HG02642 (cell line): Measurements from ENCODE around the gene CLSTN2.

Source experiments
- ATAC-seq: cut with Tn5 transposase; IDR thresholded peaks from one replicate; pipeline ENCODE4 v1.9.1; 2021; ENCODE audit warnings: mild to moderate bottlenecking; ENCODE audit not compliant: unreplicated experiment, poor library complexity

The CLSTN2 gene

DNA sequence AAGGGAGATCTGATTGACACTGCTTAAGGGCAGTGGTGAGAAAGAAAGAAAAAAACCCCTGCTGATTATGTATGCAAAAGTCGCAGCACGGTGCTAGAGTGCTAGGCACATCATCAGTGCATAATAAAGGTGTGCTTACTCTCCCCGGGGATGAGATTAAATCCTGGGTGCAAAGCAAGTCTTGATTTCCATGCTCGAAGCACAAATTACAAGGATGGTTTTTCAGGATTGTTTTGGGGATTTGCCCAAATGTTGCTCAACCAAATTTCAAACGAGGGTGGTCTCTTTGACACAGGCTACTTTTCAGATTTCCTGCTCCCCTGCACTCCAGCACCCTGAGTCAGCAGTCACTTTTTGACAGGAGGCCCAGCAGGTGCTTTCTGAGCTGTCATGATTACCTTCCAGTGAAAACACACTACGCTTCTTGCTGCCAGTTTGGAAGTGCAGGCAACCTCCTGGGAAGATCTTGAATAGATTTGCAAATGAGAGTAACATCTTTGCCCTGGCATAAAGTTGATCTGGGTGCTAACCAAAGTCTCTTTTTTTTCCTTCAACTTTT, 575.4 kb downstream of the CLSTN2 start:
- ATAC-seq: no peak

DNA sequence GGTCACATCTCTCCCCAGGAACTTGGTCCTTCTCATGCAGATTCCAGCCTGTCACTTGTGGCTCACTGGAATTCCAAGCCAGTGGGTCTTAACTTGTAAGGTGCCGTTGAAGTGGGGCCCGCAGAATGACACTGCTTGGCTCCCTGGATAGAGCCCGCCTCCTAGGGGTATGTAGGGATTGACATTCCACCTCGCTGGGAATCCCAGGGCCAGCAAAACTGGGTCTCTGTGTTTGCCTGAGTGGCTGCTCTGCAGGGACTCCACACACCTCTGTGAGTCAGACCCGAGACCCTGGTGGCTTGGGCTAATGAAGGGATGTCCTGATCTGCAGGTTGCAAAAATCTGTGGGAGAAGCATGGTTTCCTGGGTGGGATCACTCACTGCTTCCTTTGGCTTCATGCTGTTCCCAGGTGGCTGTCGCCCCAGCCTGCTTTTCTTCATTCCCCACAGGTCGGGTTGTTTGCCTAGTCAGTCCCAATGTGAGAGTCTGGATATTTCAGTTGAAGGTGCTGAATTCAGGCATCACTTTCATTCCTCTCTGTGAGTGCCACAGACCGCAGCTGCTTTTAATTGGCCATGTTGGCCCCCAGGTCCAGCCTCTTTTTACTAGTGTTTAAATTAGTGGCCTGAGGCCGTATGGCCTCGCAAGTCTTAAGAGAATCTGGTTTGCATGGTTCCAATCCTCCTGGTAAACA, 586.9 kb downstream of the CLSTN2 start:
- ATAC-seq: no peak

DNA sequence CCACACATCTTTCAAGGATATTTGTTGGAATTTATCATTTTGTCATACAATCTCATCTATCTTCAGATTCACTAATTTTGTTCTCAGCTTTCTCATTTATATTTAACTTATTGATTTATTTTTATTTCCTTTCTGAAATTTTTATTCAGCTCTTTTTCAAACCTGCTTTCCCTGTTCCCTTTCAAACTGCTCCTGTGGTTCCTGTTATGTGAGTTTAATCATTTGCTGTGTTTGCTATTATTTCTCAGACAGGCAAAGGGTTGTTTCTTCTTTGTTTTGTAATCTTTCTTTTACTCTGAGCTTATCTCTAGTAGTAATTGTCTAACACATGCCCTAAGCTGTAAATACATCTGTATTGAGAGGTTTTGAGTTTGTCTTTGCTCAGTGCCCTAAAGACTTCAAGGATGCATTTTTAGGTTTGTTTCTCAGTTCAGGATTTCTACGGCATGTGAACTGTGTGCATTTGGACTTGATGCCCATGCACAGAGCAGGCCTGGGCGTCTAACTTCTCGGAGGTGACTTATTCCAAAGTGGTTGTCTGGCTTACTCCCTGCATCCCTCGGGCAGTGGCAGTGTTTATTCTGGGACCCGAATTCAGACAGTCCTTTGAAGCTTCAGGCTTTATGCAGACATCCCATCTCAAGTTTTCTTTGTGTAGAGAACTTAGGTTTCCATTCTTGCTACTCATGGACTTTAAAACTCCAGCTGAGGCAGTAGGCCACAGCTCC, 587.8 kb downstream of the CLSTN2 start:
- ATAC-seq: no peak

DNA sequence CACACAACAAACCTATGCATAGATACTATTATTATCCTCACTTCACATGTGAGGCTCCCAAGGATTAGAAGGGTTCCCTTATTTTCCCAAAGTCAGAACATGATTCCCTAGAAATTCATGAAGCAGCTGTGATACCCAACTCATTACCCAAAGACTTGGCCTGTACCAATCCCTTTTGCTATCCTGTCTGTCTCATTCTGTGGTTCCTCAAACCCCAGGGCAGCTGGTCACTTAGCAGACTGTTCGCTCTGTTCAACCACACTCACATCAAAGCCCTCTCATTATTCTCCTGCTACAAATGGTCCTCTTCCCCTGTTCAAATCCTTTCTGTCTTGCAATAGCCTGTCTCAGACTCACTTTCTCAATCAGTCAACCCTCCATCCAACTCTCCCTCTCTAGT, 588.6 kb downstream of the CLSTN2 start:
- no peak for ATAC-seq

DNA sequence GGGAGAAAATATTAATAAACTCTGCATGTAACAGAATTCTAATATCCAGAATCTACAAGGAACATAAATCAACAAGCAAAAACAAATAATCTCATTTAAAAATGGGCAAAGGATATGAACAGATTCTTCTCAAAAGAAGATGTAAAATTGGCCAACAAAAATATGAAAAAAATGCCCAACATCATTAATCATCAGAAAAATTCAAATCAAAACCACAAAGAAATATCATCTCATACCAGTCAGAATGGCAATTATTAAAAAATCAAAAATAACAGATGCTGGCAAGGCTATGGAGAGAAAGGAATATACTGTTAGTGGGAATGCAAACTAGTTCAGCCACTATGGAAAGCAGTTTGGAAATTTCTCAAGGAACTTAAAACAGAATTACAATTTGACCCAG, 592.2 kb downstream of the CLSTN2 start:
- no peak for ATAC-seq

DNA sequence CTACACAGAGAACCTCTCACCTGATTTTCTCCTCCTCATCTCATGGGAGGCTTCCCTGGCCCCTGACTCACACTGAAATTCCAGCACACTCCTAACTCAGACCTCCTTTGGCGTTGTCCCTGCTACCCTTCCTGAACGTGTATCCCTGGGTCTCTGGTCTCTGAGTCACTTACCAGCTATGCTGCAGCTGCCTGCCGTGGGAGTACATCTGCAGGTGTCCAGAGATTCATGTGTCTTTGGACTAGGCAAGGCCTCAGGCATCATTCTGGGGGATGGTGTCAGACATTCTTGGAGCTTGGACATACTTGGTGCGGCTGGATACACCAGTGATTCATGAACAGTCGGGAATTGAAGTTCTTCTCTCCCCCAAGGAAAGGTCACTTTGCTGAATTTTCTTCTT, 594.1 kb downstream of the CLSTN2 start:
- ATAC-seq: no peak

DNA sequence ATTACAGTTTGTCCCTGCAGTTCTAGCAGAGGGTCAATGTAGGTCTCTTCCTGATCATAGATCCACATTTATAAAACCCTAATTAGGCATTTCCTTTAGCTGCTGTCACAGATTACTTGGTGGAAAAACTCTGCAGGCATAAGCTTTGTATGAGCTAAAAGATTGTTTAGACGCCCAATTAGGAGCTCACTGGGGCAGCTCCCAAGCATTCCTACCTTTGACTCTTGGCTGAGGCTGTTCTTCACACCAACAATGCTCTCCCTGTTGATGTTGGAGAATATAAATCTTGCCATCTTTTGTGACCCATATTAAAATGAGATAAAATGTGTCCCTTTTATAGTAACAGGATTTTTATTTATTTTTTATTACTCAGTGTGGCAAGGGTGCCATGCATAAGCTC, 594.6 kb downstream of the CLSTN2 start:
- ATAC-seq: no peak

DNA sequence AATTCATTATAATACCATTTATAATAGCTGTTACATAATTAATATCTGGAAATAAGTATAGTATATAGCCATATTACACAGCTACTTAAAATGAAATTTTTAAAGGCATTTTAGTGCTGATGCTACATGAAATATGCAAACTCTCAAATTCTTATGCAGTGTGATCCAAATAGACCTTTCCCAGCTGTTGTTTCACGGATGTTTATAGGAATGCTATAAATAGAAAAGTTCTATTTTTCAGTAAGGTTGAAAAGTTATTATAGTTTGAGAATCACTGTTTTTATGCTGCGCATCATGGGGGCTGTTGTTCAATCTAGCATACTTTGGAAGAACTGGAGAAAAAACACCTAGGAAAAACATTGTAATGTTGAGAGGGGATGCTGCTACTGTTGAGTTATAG, 595.1 kb downstream of the CLSTN2 start:
- no peak for ATAC-seq

DNA sequence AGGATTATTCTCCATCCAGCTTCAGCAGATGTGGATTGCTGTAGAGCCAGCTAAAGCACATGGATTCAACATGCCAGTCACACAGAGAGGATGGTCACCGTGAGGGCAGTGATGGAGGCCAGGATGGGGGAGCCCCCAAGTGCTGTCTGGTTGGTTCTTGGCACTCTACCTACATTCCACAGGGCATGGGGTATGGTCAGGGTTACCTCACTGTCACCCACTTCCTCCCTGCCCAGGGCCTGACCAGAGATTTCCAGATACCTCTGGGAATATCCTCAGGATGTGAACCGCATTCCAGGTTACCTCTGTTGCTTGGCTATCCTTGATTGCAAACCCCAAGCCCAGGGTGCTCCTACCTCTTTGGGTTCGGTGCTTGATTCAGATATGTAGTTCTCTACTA, 595.6 kb downstream of the CLSTN2 start:
- ATAC-seq: no peak

DNA sequence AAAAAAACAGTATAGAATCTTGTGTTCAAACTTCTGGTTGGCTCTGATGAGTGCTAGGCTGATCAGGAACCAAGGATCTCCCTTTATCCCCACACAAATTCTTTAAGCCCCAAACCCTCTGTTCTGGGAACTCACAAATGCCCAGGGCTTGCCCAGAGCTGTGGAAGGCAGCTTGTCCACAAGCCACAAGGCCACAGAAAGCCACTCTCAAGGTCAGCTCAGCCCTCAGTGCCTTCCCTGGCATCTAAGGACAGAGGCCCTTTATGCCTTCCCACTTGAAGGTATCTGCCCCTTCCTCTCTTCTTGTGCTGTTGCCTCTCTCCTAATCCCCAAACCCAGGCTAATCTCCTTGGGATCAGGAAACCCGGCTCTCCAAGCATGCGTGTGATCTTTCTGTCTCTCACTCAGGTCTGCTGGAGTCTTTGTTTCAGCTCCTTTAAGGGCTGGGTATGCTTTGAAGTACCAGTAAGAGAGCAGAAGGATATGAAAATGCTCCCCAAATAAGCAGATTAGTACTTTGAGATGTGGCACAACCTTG, 597.9 kb downstream of the CLSTN2 start:
- no peak for ATAC-seq

DNA sequence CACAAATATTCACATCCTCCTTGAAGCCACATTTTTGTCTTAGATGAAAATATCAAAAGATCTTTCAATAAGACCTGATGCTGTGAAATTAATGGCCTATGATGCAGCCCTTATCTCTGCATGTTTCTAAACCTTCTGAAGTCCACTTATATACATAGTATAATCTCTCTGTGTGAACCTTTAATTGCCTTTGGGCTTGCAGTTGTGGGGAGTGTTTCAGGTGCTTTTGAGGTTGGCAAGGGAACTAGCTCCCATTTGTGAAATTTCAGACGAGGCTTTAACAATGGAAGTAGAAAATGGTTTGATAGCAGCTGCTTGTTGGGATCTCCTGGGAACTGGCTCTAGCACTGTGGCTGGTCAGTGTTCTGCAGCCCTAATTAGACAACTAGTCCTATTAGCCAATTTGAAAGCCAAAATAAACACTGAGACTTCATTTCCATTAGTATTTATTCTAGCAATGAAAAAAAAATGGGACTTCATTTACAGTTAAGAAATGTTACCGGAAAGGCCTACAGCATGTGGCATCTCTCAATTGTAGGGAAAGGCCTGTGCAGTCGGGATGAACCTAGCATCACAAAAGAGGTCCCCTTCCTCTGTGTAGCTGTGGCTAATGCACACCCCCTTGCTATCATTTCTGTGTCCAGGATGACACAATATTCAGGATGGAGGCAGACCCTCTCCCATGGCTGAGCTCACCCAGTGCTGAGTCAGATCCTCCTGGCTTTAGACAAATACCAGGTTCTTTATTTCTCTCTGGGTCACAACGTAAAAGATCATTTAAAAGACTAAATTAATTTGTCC, 602.1 kb downstream of the CLSTN2 start:
- no peak for ATAC-seq

DNA sequence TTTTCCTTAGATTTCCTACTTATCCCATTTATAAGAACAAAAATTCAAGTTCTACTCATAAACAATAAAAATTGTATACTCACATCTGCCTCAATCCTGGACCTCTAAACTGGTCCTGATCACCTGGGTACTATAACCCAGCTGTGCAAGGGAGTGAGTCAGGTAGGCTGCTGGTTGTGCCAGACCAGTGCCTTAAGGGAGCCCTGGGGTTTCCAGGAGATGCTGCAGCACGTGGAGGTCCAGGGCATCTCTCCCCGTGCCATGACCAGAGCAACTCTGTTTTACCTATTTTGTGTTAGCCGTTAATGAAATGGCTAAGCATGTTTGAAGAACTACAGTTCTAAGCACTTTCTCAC, 602.7 kb downstream of the CLSTN2 start:
- ATAC-seq: no peak

DNA sequence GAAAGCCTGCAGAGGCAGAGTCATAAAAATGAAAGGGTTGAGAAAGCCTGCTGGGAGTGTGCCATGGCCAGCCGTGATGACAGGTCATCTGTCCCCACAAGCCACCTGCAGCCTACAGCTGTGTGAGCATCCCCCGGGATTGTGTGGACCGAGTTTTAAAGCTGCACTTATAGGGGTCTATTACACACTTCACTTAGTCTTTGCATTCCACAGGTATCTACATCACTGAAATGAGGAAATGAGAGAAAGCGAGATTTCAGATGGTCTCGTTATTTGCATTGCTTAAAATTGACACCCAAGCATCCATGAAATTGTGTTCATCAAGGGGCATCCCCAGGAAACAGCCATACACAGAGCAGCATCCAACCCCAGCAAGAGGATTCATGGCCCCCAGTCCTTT, 605.3 kb downstream of the CLSTN2 start:
- ATAC-seq: peak; percentile 65

DNA sequence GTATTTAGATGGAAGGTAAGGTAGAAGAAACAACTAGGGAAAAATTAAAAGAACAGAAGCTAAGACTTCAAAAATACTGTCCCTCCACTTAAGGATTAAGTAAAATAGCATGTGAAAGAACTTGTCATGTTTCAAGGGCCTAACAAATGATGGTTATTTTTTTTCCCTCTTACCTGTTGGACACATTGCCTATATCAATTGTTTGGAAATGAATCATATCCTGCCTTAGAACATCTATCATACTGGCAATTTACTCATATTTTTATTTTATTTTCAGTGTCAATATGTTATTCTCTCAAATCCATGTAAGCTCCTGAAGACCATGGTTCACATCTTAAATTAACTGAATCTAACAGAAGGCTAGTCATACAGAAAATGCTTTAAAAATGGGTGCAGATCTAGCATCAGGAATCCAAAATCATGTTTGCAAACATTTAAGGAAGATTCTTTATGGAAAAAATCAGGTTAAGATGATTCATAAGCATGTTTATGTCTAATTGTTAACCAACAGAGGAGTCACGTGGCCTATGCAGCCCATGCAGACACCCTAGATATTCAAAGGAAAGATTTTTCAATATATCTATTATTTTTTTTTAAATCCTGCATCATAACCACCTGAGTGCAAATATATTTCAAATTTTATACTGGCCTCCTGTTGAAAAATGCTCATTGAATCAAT, 607.1 kb downstream of the CLSTN2 start:
- ATAC-seq: no peak

DNA sequence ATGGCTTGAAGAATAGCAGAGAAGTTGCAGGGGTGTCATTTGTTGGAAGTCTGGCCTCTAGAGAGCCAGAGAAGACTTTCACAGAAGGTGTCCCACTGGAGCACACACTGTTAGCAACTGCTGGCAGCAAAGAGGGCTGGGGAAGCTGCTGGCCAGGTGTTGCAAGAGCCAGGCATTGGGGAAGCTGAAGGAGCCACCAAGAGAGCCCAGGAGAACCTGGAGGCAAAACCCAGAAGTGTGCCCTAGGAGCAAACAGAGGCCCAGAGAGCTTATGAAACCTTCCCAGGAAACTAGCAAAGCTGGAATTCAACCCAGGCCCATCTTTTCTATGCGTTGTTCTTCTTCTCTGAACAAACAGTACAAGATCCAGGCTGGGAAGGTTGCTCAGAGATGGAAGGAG, 610.2 kb downstream of the CLSTN2 start:
- no peak for ATAC-seq

DNA sequence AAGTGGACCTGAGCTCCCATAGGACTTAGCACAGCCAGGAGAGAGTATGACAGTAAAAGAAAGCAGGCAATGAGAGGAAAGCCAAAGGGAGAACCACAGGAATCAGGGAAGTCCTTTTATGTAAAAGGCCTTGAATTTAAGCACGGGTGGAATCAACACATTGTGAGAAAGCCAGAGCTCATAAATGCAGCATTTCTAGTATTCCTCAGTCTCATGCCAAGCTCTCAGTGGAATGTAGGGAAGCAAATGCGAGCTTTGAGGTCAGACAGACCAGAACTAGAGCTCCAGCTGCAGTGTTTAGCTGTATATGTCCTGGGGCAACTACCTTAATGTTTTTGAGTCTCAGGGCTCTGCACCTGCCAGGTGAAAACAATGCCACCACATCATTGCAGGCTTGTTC, 610.8 kb downstream of the CLSTN2 start:
- ATAC-seq: no peak

DNA sequence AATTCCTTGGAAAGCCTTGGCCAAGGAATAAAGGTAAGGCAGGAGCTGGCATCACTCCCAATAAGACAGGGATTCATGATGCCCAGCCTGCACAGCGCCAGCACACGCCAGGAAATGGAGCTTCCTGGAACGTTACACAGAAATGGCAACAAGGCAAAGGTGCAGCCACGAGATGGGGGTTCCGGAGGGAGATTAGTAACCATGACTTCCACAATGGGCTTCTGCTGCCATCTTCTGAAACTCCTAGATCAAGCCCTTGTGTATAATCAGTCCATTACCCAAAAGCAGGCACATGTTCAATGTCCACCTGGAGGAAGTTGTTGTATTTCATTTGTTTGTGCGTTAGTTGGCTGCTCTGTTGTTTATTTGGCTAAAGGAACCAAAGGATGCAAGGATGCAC, 611.7 kb downstream of the CLSTN2 start:
- no peak for ATAC-seq

DNA sequence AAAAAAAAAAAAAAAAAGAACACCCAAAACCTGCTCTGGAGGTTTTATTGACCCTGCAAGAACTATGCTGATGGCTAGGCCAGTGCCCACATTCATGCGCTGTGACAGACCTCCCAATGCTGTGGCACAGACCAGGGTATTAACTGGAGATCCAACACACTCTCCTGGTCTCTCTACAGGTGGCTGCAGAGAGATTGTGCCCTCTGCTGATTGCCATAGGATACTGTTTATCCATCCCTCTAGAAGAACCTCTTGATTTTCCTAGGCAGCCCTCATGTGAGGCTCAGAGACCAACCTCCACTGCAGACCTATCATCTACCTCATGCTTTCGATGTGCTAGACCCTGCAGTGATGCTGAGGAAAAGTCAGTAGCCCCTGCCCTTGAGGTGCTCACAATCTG, 617.4 kb downstream of the CLSTN2 start:
- no peak for ATAC-seq

DNA sequence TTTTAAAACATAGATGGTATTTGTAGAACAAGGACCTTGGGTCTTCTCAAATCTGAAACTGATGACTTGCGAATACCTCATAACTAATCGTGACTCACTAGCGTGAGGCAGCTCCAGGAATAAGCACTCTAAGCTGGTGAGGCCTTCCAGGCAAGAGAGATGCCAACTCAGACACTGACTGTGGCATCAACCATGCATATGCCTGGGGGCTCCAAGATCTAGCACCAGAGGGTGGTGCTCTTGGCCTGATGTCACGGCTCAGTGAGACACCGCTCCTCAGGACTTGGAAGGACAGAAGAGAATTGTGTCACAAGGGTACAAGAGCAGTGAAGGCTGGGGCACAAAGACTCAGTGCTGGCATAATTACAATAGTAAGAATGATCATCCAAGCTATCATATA, 617.9 kb downstream of the CLSTN2 start:
- ATAC-seq: no peak

DNA sequence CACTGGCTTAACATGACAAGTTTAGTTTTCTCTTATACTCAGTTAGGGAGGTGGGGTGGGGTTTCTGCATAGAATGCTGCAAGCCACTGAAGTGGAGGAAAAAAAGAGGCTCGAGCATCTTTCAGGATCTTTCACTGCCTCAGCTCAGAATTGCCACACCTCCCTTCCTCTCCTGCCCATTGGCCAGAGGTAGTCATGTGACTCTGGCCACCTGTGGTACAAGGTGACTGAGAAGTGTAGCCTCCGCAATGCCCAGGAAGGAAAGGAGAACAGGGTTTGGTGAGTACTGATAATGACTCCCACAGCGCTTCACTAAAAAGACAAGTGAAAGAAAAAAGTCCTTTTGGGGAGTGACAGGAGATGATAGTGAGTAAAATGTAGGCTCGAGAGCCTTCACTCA, 618.6 kb downstream of the CLSTN2 start:
- no peak for ATAC-seq
